GM12878 (cell line): ENCODE data around the gene NR6A1. TPM values are rescaled to one million over a fixed set of nuclear protein-coding genes. Genes with fewer than 3 reads are reported as not detected.

ENCODE experiments used
- EGR1 ChIP-seq, 2 experiments: IDR thresholded peaks; 1 replicate in 1 of 2; 2 replicates in 1 of 2; pipeline ENCODE4 v1.6.1; 2011 to 2012; ENCODE audit warnings: low read depth in 2 of 2, low read length in 2 of 2, borderline replicate concordance in 1 of 2, mild to moderate bottlenecking in 1 of 2, moderate library complexity in 1 of 2
- IRF4 ChIP-seq: IDR thresholded peaks from 2 replicates; pipeline ENCODE4 v1.6.1; 2011; ENCODE audit warnings: low read depth, low read length
- NFIC ChIP-seq: IDR thresholded peaks from 2 replicates; pipeline ENCODE4 v1.6.1; 2012; ENCODE audit warnings: low read depth, mild to moderate bottlenecking, inconsistent platforms, low read length, moderate library complexity
- NFXL1 ChIP-seq: fragments of 450-650 bp; IDR thresholded peaks from 2 replicates; pipeline ENCODE4 v1.6.1; 2017; ENCODE audit warnings: antibody characterized with exemption, mild to moderate bottlenecking, borderline replicate concordance
- RCOR1 ChIP-seq: conservative IDR thresholded peaks from 2 replicates; pipeline ENCODE4 v1.6.1; 2012; ENCODE audit warnings: low read depth, low read length, improper control_type of control experiment
- TCF3 ChIP-seq: IDR thresholded peaks from 2 replicates; pipeline ENCODE4 v1.6.1; 2012; ENCODE audit warnings: low read depth, mild to moderate bottlenecking, low read length, borderline replicate concordance; ENCODE audit not compliant: insufficient read depth
- polyA plus RNA-seq, 11 experiments: library from polyadenylated mRNA; depleted of rRNA in 4 of 11; unstranded in 6 of 11; stranded (reverse) in 5 of 11; fragments of >200 nt; fragmentation: Nextera tagmentation in 4 of 11; fragmentation: Illumina TruSeq in 1 of 11; extraction: Ambion mirVana in 4 of 11; extraction: Trizol in 1 of 11; gene quantifications; 1 replicate in 1 of 11; 2 replicates in 10 of 11; pipeline versions ENCODE4 v1.2.1 to v1.2.3, GENCODE V29; 2011 to 2016; ENCODE audit warnings: inconsistent platforms in 2 of 11, missing spikeins in 2 of 11, low read depth in 1 of 11
- total RNA-seq, 4 experiments: library from RNA; depleted of rRNA in 3 of 4; stranded (reverse); fragments of >200 nt in 3 of 4; fragmentation: Illumina TruSeq in 1 of 4; extraction: Trizol in 1 of 4; gene quantifications; 2 replicates each; pipeline versions ENCODE4 v1.2.1 to v1.2.3, GENCODE V29; 2013 to 2021
- TF ChIP-seq, protein P1 (sequence below): IDR thresholded peaks from 2 replicates; pipeline ENCODE4 v1.6.1; 2012; ENCODE audit warnings: low read depth, low read length, improper control_type of control experiment
- TF ChIP-seq, protein P2 (sequence below): IDR thresholded peaks from 2 replicates; pipeline ENCODE4 v1.6.1; 2012; ENCODE audit warnings: improper control_type of control experiment, low read depth, low read length; ENCODE audit not compliant: insufficient replicate concordance

The NR6A1 gene
- total and polyA plus RNA-seq, 10 of the 15 experiments (the other 5 are each of a cell fraction or from before 2014, with no cell fraction given): 1.2 to 9.2 (median 4.6) TPM

DNA sequence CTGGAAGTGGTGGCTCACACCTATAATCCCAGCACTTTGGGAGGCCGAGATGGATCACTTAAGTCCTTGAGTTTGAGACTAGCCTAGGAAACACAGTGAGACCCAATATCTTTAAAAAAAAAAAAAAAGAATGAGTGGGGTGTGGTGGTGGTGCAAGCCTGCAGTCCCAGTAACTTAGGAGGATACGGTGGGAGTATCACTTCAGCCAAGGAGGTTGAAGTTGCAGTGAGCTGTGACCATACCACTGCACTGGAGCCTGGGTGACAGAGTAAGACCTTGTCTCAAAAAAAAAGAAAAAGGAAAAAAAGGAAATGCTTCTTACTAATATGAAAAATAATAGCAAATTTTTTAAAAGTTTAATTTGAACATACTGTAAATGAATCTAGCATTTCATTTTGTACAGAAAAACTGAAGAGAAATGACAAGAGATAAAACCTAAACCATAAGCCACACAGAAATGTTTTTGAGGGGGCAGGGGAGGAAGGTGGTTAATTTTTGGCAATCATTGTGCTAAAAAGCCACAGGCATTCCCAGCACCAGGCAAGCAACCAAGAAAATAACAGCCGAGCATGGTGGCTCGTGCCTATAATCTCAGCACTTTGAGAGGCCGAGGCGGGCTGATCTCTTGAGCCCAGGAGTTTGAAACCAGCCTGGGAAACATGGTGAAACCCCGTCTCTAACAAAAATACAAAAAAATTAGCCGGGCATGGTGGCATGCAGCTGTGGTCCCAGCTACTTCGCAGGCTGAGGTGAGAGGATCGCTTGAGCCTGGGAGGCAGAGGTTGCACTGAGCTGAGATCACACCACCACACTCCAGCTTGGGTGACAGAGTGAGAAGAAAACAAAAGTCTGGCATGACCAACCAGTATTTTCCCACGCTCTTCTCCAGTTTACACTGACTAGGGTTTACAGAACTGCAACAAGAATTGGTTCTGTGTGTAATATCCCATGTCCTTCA lies 149.5 kb downstream of the NR6A1 start (continued):
- TF ChIP-seq, protein P1, sequence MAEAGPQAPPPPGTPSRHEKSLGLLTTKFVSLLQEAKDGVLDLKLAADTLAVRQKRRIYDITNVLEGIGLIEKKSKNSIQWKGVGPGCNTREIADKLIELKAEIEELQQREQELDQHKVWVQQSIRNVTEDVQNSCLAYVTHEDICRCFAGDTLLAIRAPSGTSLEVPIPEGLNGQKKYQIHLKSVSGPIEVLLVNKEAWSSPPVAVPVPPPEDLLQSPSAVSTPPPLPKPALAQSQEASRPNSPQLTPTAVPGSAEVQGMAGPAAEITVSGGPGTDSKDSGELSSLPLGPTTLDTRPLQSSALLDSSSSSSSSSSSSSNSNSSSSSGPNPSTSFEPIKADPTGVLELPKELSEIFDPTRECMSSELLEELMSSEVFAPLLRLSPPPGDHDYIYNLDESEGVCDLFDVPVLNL: no peak
- TF ChIP-seq, protein P2, sequence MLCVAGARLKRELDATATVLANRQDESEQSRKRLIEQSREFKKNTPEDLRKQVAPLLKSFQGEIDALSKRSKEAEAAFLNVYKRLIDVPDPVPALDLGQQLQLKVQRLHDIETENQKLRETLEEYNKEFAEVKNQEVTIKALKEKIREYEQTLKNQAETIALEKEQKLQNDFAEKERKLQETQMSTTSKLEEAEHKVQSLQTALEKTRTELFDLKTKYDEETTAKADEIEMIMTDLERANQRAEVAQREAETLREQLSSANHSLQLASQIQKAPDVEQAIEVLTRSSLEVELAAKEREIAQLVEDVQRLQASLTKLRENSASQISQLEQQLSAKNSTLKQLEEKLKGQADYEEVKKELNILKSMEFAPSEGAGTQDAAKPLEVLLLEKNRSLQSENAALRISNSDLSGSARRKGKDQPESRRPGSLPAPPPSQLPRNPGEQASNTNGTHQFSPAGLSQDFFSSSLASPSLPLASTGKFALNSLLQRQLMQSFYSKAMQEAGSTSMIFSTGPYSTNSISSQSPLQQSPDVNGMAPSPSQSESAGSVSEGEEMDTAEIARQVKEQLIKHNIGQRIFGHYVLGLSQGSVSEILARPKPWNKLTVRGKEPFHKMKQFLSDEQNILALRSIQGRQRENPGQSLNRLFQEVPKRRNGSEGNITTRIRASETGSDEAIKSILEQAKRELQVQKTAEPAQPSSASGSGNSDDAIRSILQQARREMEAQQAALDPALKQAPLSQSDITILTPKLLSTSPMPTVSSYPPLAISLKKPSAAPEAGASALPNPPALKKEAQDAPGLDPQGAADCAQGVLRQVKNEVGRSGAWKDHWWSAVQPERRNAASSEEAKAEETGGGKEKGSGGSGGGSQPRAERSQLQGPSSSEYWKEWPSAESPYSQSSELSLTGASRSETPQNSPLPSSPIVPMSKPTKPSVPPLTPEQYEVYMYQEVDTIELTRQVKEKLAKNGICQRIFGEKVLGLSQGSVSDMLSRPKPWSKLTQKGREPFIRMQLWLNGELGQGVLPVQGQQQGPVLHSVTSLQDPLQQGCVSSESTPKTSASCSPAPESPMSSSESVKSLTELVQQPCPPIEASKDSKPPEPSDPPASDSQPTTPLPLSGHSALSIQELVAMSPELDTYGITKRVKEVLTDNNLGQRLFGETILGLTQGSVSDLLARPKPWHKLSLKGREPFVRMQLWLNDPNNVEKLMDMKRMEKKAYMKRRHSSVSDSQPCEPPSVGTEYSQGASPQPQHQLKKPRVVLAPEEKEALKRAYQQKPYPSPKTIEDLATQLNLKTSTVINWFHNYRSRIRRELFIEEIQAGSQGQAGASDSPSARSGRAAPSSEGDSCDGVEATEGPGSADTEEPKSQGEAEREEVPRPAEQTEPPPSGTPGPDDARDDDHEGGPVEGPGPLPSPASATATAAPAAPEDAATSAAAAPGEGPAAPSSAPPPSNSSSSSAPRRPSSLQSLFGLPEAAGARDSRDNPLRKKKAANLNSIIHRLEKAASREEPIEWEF: peak; percentile 57
- TF ChIP-seq NFIC: 0 out of 2 replicates have a peak, but pooled peaks have one; percentile 29
- TF ChIP-seq RCOR1: 0 out of 2 replicates have a peak, but pooled peaks have one; percentile 61
- no peak for TF ChIP-seq IRF4
- TF ChIP-seq TCF3: no peak
- no peak for TF ChIP-seq NFXL1
- TF ChIP-seq EGR1 (IDR thresholded peaks at IDR 0.05; ENCODE audit: borderline replicate concordance in 1 of 2, low read depth in 2 of 2, low read length in 2 of 2): no peak
- TF ChIP-seq, all 136 proteins: peak for 31
